Renal cortical epithelial cell (primary cell): ENCODE results near the gene HEG1. TPM values are rescaled to one million over a fixed set of nuclear protein-coding genes. Genes with fewer than 3 reads are reported as not detected.

Experiments used
- DNase-seq: peaks from one replicate; pipeline ENCODE4 v3.0.0-alpha.2; 2011; ENCODE audit warnings: low read depth
- total RNA-seq: library from RNA; depleted of rRNA; stranded (reverse); fragments of >200 nt; gene quantifications from 2 replicates; pipeline ENCODE4 v1.2.3, GENCODE V29; 2014

HEG1 gene
- total RNA-seq, result 18.1 and 97.1 TPM in 2 replicates

- peak; percentile 19 for DNase-seq
These were observed at the start of gene HEG1 for GRCh38 chr3:125055913-125056745. Gene HEG1 (minus strand): TSS chr3:125055997. CDS start chr3:125055890, 107 bp downstream.

- no peak for DNase-seq
These were observed 49.3 kb upstream of the HEG1 start for GRCh38 chr3:125105116-125105515.

GRCh38 chr3:125104639-125105038 is 48.8 kb upstream of the HEG1 start:
- DNase-seq, result no peak

GRCh38 chr3:125103406-125103805 is 47.6 kb upstream of the HEG1 start:
- no peak for DNase-seq

- no peak for DNase-seq
These were observed 46.7 kb upstream of the HEG1 start for GRCh38 chr3:125102470-125102869.

GRCh38 chr3:125098611-125099291 is 43.0 kb upstream of the HEG1 start:
- no peak for DNase-seq

- no peak for DNase-seq
These were observed 34.9 kb upstream of the HEG1 start for GRCh38 chr3:125090649-125091048.

GRCh38 chr3:125087768-125088391 is 32.1 kb upstream of the HEG1 start:
- peak; percentile 84 for DNase-seq

- DNase-seq, result no peak
These were observed 29.4 kb upstream of the HEG1 start for GRCh38 chr3:125085166-125085565.

GRCh38 chr3:125083776-125084175 is 28.0 kb upstream of the HEG1 start:
- DNase-seq, result no peak

GRCh38 chr3:125082339-125082738 is 26.5 kb upstream of the HEG1 start:
- peak; percentile 75 for DNase-seq

- DNase-seq, result no peak
These were observed 24.3 kb upstream of the HEG1 start for GRCh38 chr3:125080077-125080476.

GRCh38 chr3:125079675-125080045 is 23.9 kb upstream of the HEG1 start:
- peak; percentile 13 for DNase-seq

- DNase-seq, result no peak
These were observed 23.3 kb upstream of the HEG1 start for GRCh38 chr3:125078951-125079674.

GRCh38 chr3:125077864-125078263 is 22.1 kb upstream of the HEG1 start:
- no peak for DNase-seq

- DNase-seq, result no peak
These were observed 20.7 kb upstream of the HEG1 start for GRCh38 chr3:125076464-125076863.

- no peak for DNase-seq
These were observed 19.9 kb upstream of the HEG1 start for GRCh38 chr3:125075738-125076137.

- no peak for DNase-seq
These were observed 17.7 kb upstream of the HEG1 start for GRCh38 chr3:125073390-125073905.

GRCh38 chr3:125072749-125073389 is 17.1 kb upstream of the HEG1 start:
- no peak for DNase-seq

GRCh38 chr3:125072301-125072700 is 16.5 kb upstream of the HEG1 start:
- peak; percentile 22 for DNase-seq
